IPS-15b (cell line): ENCODE measurements around the gene UBN1.

Source experiments
- H3K27me3 ChIP-seq: one replicate; pipeline ENCODE4 v1.6.1; 2013; ENCODE audit warnings: low read length; ENCODE audit not compliant: control insufficient read depth, insufficient read depth
- H3K36me3 ChIP-seq: one replicate; pipeline ENCODE4 v1.6.1; 2013; ENCODE audit warnings: low read length; ENCODE audit not compliant: control insufficient read depth, insufficient read depth
- H3K4me1 ChIP-seq: one replicate; pipeline ENCODE4 v1.6.1; 2013; ENCODE audit warnings: mild to moderate bottlenecking, low read length; ENCODE audit not compliant: control insufficient read depth, insufficient read depth
- H3K4me3 ChIP-seq: one replicate; pipeline ENCODE4 v1.5.1; 2013; ENCODE audit warnings: low read depth, low read length
- H3K9ac ChIP-seq: one replicate; pipeline ENCODE4 v1.6.1; 2013; ENCODE audit warnings: low read depth, mild to moderate bottlenecking, low read length
- H3K9me3 ChIP-seq: one replicate; pipeline ENCODE4 v1.6.1; 2013; ENCODE audit warnings: mild to moderate bottlenecking, low read length; ENCODE audit not compliant: control insufficient read depth, insufficient read depth

The UBN1 gene

GRCh38 chr16:4900750-4901149 is 53.5 kb downstream of the UBN1 start:
- H3K27me3 ChIP-seq = no peaks in the 10 kb centered on the region
- H3K9ac ChIP-seq = no peak overlapping the region
- H3K4me3 ChIP-seq = no peak overlapping the region
- H3K9me3 ChIP-seq = no peaks in the 10 kb centered on the region
- peaks cover 32% of the 10 kb centered on the region for H3K36me3 ChIP-seq
- H3K4me1 ChIP-seq = no peaks in the 10 kb centered on the region

GRCh38 chr16:4902038-4902437 is 54.8 kb downstream of the UBN1 start:
- no peaks in the 10 kb centered on the region for H3K27me3 ChIP-seq
- H3K4me1 ChIP-seq = no peaks in the 10 kb centered on the region
- H3K36me3 ChIP-seq = peaks cover 29% of the 10 kb centered on the region
- H3K4me3 ChIP-seq = no peak overlapping the region
- H3K9me3 ChIP-seq = no peaks in the 10 kb centered on the region
- no peak overlapping the region for H3K9ac ChIP-seq

GRCh38 chr16:4904108-4904941 is 57.0 kb downstream of the UBN1 start:
- no peak overlapping the region for H3K9ac ChIP-seq
- H3K9me3 ChIP-seq = no peaks in the 10 kb centered on the region
- no peaks in the 10 kb centered on the region for H3K27me3 ChIP-seq
- peaks cover 19% of the 10 kb centered on the region for H3K36me3 ChIP-seq
- no peak overlapping the region for H3K4me3 ChIP-seq
- H3K4me1 ChIP-seq = no peaks in the 10 kb centered on the region

GRCh38 chr16:4904942-4905615 is 57.8 kb downstream of the UBN1 start:
- Histone ChIP-seq H3K4me1 (no peaks in the 10 kb centered on the region), H3K27me3 (no peaks in the 10 kb centered on the region), H3K4me3 (no peak overlapping the region), H3K36me3 (peaks cover 19% of the 10 kb centered on the region), H3K9ac (no peak overlapping the region), H3K9me3 (no peaks in the 10 kb centered on the region)

- Histone ChIP-seq H3K9ac (no peak overlapping the region), H3K4me3 (no peak overlapping the region), H3K36me3 (no peaks in the 10 kb centered on the region), H3K9me3 (no peaks in the 10 kb centered on the region), H3K4me1 (no peaks in the 10 kb centered on the region), H3K27me3 (no peaks in the 10 kb centered on the region)
Observed at GRCh38 chr16:4908854-4909401, 61.6 kb downstream of the UBN1 start.

- Histone ChIP-seq H3K27me3 (no peaks in the 10 kb centered on the region), H3K4me3 (no peak overlapping the region), H3K36me3 (no peaks in the 10 kb centered on the region), H3K9me3 (no peaks in the 10 kb centered on the region), H3K4me1 (no peaks in the 10 kb centered on the region), H3K9ac (no peak overlapping the region)
Observed at GRCh38 chr16:4909825-4910224, 62.5 kb downstream of the UBN1 start.

GRCh38 chr16:4910828-4911227 is 63.5 kb downstream of the UBN1 start:
- Histone ChIP-seq H3K4me3 (no peak overlapping the region), H3K4me1 (no peaks in the 10 kb centered on the region), H3K27me3 (no peaks in the 10 kb centered on the region), H3K9me3 (no peaks in the 10 kb centered on the region), H3K9ac (no peak overlapping the region), H3K36me3 (no peaks in the 10 kb centered on the region)

- no peaks in the 10 kb centered on the region for H3K9me3 ChIP-seq
- H3K27me3 ChIP-seq = no peaks in the 10 kb centered on the region
- no peaks in the 10 kb centered on the region for H3K36me3 ChIP-seq
- H3K9ac ChIP-seq = no peak overlapping the region
- no peaks in the 10 kb centered on the region for H3K4me1 ChIP-seq
- no peak overlapping the region for H3K4me3 ChIP-seq
Observed at GRCh38 chr16:4911970-4912386, 64.7 kb downstream of the UBN1 start.

GRCh38 chr16:4913130-4913773 is 66.0 kb downstream of the UBN1 start:
- no peaks in the 10 kb centered on the region for H3K36me3 ChIP-seq
- no peak overlapping the region for H3K4me3 ChIP-seq
- H3K27me3 ChIP-seq = no peaks in the 10 kb centered on the region
- no peak overlapping the region for H3K9ac ChIP-seq
- H3K9me3 ChIP-seq = no peaks in the 10 kb centered on the region
- H3K4me1 ChIP-seq = no peaks in the 10 kb centered on the region

- Histone ChIP-seq H3K36me3 (no peaks in the 10 kb centered on the region), H3K9me3 (no peaks in the 10 kb centered on the region), H3K9ac (no peak overlapping the region), H3K4me1 (peaks cover 4% of the 10 kb centered on the region), H3K4me3 (no peak overlapping the region), H3K27me3 (no peaks in the 10 kb centered on the region)
Observed at GRCh38 chr16:4913774-4914525, 66.7 kb downstream of the UBN1 start.

- Histone ChIP-seq H3K9me3 (no peaks in the 10 kb centered on the region), H3K36me3 (no peaks in the 10 kb centered on the region), H3K4me1 (peaks cover 5% of the 10 kb centered on the region), H3K27me3 (no peaks in the 10 kb centered on the region), H3K4me3 (no peak overlapping the region), H3K9ac (no peak overlapping the region)
Observed at GRCh38 chr16:4914528-4915225, 67.4 kb downstream of the UBN1 start.
